Measurements from ENCODE around the gene GALNT10.

GRCh38 chr5:154461531-154461930 is 271.0 kb downstream of the GALNT10 start:
- TF ChIP-seq EZH2phosphoT487 (IDR thresholded peaks at IDR 0.05; ENCODE audit: borderline replicate concordance, low read length) (no peak), CTCF (IDR thresholded peaks at IDR 0.05; ENCODE audit: low read depth, low read length, poor library complexity, severe bottlenecking) (no peak)
